ENCODE data around the gene GNAI2.
A peak's percentile ranks its signal among the peaks of the same experiment; 100 is the strongest.

Gene GNAI2

GRCh38 chr3:50295553-50296431, 59.8 kb downstream of the GNAI2 start:
- DNase-seq (ENCODE audit: low read depth): no peak
- TF ChIP-seq CTCF (IDR thresholded peaks at IDR 0.05; ENCODE audit: control insufficient read depth, insufficient read depth, low read depth, low read length, missing control alignments): no peak
- no peak overlapping the region for H3K4me3 ChIP-seq (ENCODE audit: control insufficient read depth, low read depth, low read length)

GRCh38 chr3:50296721-50297383, 60.8 kb downstream of the GNAI2 start:
- DNase-seq (ENCODE audit: low read depth): no peak
- no peak for TF ChIP-seq CTCF (IDR thresholded peaks at IDR 0.05; ENCODE audit: control insufficient read depth, insufficient read depth, low read depth, low read length, missing control alignments)
- H3K4me3 ChIP-seq (ENCODE audit: control insufficient read depth, low read depth, low read length): no peak overlapping the region

GRCh38 chr3:50297384-50297775, 61.4 kb downstream of the GNAI2 start:
- DNase-seq (ENCODE audit: low read depth): no peak
- no peak for TF ChIP-seq CTCF (IDR thresholded peaks at IDR 0.05; ENCODE audit: control insufficient read depth, insufficient read depth, low read depth, low read length, missing control alignments)

GRCh38 chr3:50297896-50298725, 62.1 kb downstream of the GNAI2 start:
- peak overlapping the region; percentile 68 for H3K4me3 ChIP-seq (ENCODE audit: control insufficient read depth, low read depth, low read length)
- no peak for TF ChIP-seq CTCF (IDR thresholded peaks at IDR 0.05; ENCODE audit: control insufficient read depth, insufficient read depth, low read depth, low read length, missing control alignments)
- DNase-seq (ENCODE audit: low read depth): no peak

More at GRCh38 chr3:50297384-50297775, 61.4 kb downstream of the GNAI2 start:
- no peak overlapping the region for H3K4me3 ChIP-seq (ENCODE audit: control insufficient read depth, low read depth, low read length)

GRCh38 chr3:50298836-50299637, 63.0 kb downstream of the GNAI2 start, which contains the start of the genes HYAL3 and NAA80:
TSS of gene HYAL3 (minus strand) at chr3:50299405. CDS start at chr3:50295602, 3,803 bp downstream.
TSS of gene NAA80 (minus strand) at chr3:50299405. CDS start at chr3:50297463, 1,942 bp downstream.
- TF ChIP-seq CTCF (IDR thresholded peaks at IDR 0.05; ENCODE audit: control insufficient read depth, insufficient read depth, low read depth, low read length, missing control alignments): peak; percentile 8
- peak; percentile 98 for DNase-seq (ENCODE audit: low read depth)
- H3K4me3 ChIP-seq (ENCODE audit: control insufficient read depth, low read depth, low read length): peak within 1 kb of the TSS; percentile 68
